ENCODE results near the gene ARV1.

DNA sequence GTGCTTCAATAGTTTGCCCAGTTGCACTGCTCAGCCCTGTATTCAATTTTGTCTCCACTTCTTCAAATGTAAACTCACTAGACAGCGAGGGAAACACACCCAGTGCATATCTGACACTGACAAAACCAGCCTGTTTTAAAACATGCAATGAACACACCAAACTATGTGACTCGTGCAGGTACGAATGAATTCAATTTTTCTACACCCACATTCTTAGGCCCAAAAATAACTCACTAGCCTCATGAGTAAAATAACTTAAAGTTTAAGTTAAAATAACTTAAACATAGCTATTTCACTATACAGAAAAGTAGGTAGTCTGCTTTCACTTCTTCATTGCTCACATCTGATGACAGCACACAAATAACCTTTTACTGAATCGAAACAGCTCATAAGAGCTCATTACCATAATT is 21.3 kb upstream of the ARV1 start:
- TF ChIP-seq, protein P1, sequence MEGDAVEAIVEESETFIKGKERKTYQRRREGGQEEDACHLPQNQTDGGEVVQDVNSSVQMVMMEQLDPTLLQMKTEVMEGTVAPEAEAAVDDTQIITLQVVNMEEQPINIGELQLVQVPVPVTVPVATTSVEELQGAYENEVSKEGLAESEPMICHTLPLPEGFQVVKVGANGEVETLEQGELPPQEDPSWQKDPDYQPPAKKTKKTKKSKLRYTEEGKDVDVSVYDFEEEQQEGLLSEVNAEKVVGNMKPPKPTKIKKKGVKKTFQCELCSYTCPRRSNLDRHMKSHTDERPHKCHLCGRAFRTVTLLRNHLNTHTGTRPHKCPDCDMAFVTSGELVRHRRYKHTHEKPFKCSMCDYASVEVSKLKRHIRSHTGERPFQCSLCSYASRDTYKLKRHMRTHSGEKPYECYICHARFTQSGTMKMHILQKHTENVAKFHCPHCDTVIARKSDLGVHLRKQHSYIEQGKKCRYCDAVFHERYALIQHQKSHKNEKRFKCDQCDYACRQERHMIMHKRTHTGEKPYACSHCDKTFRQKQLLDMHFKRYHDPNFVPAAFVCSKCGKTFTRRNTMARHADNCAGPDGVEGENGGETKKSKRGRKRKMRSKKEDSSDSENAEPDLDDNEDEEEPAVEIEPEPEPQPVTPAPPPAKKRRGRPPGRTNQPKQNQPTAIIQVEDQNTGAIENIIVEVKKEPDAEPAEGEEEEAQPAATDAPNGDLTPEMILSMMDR (IDR thresholded peaks at IDR 0.05; ENCODE audit: low read depth, low read length): no peak
- TF ChIP-seq POLR2A (IDR thresholded peaks at IDR 0.05; ENCODE audit: extremely low read depth, insufficient read length) (no peak), MYC (IDR thresholded peaks at IDR 0.05; ENCODE audit: low read depth, low read length) (no peak)
